Measurements from ENCODE around the gene CPNE4. TPM values are rescaled to one million over a fixed set of nuclear protein-coding genes. Genes with fewer than 3 reads are reported as not detected.

The CPNE4 gene
- total RNA-seq, 3 donors from 2014 or later, result not detected

- DNase-seq (no peak), ATAC-seq (no peak)
- Mint-ChIP-seq H3K36me3 (ENCODE audit: insufficient read depth) (no peaks in the 10 kb centered on the region), H3K4me3 (no peak overlapping the region), H3K27me3 (ENCODE audit: low read depth) (peaks cover 9% of the 10 kb centered on the region), H3K4me1 (ENCODE audit: low read depth) (no peaks in the 10 kb centered on the region), H3K9me3 (no peaks in the 10 kb centered on the region)
Observed at GRCh38 chr3:131586277-131586676, 448.5 kb downstream of the CPNE4 start.

GRCh38 chr3:131582438-131582837, 452.4 kb downstream of the CPNE4 start:
- DNase-seq, result no peak
- Mint-ChIP-seq H3K4me1 (ENCODE audit: low read depth) (no peaks in the 10 kb centered on the region), H3K36me3 (ENCODE audit: insufficient read depth) (no peaks in the 10 kb centered on the region), H3K27me3 (ENCODE audit: low read depth) (peaks cover 7% of the 10 kb centered on the region), H3K9me3 (no peaks in the 10 kb centered on the region), H3K4me3 (no peak overlapping the region)
- no peak for ATAC-seq

- Mint-ChIP-seq H3K36me3 (ENCODE audit: insufficient read depth) (no peaks in the 10 kb centered on the region), H3K27me3 (ENCODE audit: low read depth) (peaks cover 19% of the 10 kb centered on the region), H3K9me3 (no peaks in the 10 kb centered on the region), H3K4me1 (ENCODE audit: low read depth) (no peaks in the 10 kb centered on the region), H3K4me3 (no peak overlapping the region)
- ATAC-seq (no peak), DNase-seq (no peak)
Observed at GRCh38 chr3:131568460-131568859, 466.4 kb downstream of the CPNE4 start.

- Mint-ChIP-seq H3K9me3 (no peaks in the 10 kb centered on the region), H3K27me3 (ENCODE audit: low read depth) (peaks cover 29% of the 10 kb centered on the region), H3K36me3 (ENCODE audit: insufficient read depth) (no peaks in the 10 kb centered on the region), H3K4me3 (no peak overlapping the region), H3K4me1 (ENCODE audit: low read depth) (no peaks in the 10 kb centered on the region)
- ATAC-seq, result no peak
- DNase-seq, result no peak
Observed at GRCh38 chr3:131564812-131565211, 470.0 kb downstream of the CPNE4 start.

- DNase-seq, result no peak
- Mint-ChIP-seq H3K27me3 (ENCODE audit: low read depth) (peaks cover 29% of the 10 kb centered on the region), H3K36me3 (ENCODE audit: insufficient read depth) (no peaks in the 10 kb centered on the region), H3K9me3 (no peaks in the 10 kb centered on the region), H3K4me1 (ENCODE audit: low read depth) (no peaks in the 10 kb centered on the region), H3K4me3 (no peak overlapping the region)
- no peak for ATAC-seq
Observed at GRCh38 chr3:131561511-131561910, 473.3 kb downstream of the CPNE4 start.

GRCh38 chr3:131560795-131561194, 474.0 kb downstream of the CPNE4 start:
- H3K36me3 Mint-ChIP-seq (ENCODE audit: insufficient read depth), result no peaks in the 10 kb centered on the region
- H3K4me1 Mint-ChIP-seq (ENCODE audit: low read depth), result no peaks in the 10 kb centered on the region
- peaks cover 28% of the 10 kb centered on the region for H3K27me3 Mint-ChIP-seq (ENCODE audit: low read depth)
- no peak overlapping the region for H3K4me3 Mint-ChIP-seq
- no peaks in the 10 kb centered on the region for H3K9me3 Mint-ChIP-seq
- no peak for ATAC-seq
- DNase-seq, result no peak

GRCh38 chr3:131555456-131555855, 479.4 kb downstream of the CPNE4 start:
- Mint-ChIP-seq H3K4me3 (no peak overlapping the region), H3K36me3 (ENCODE audit: insufficient read depth) (no peaks in the 10 kb centered on the region), H3K9me3 (no peaks in the 10 kb centered on the region), H3K27me3 (ENCODE audit: low read depth) (no peaks in the 10 kb centered on the region), H3K4me1 (ENCODE audit: low read depth) (no peaks in the 10 kb centered on the region)
- ATAC-seq (no peak), DNase-seq (no peak)

- ATAC-seq (no peak), DNase-seq (no peak)
- Mint-ChIP-seq H3K27me3 (ENCODE audit: low read depth) (peaks cover 2% of the 10 kb centered on the region), H3K36me3 (ENCODE audit: insufficient read depth) (no peaks in the 10 kb centered on the region), H3K9me3 (no peaks in the 10 kb centered on the region), H3K4me1 (ENCODE audit: low read depth) (no peaks in the 10 kb centered on the region), H3K4me3 (no peak overlapping the region)
Observed at GRCh38 chr3:131553495-131554247, 481.1 kb downstream of the CPNE4 start.

- ATAC-seq (no peak), DNase-seq (no peak)
- peaks cover 12% of the 10 kb centered on the region for H3K27me3 Mint-ChIP-seq (ENCODE audit: low read depth)
- H3K4me1 Mint-ChIP-seq (ENCODE audit: low read depth), result no peaks in the 10 kb centered on the region
- no peaks in the 10 kb centered on the region for H3K36me3 Mint-ChIP-seq (ENCODE audit: insufficient read depth)
- no peak overlapping the region for H3K4me3 Mint-ChIP-seq
- H3K9me3 Mint-ChIP-seq, result no peaks in the 10 kb centered on the region
Observed at GRCh38 chr3:131551761-131552160, 483.1 kb downstream of the CPNE4 start.

- H3K4me3 Mint-ChIP-seq, result no peak overlapping the region
- peaks cover 12% of the 10 kb centered on the region for H3K27me3 Mint-ChIP-seq (ENCODE audit: low read depth)
- H3K36me3 Mint-ChIP-seq (ENCODE audit: insufficient read depth), result no peaks in the 10 kb centered on the region
- no peaks in the 10 kb centered on the region for H3K4me1 Mint-ChIP-seq (ENCODE audit: low read depth)
- ATAC-seq (no peak), DNase-seq (no peak)
- H3K9me3 Mint-ChIP-seq, result no peaks in the 10 kb centered on the region
Observed at GRCh38 chr3:131550562-131551465, 484.0 kb downstream of the CPNE4 start.

GRCh38 chr3:131549340-131549739, 485.5 kb downstream of the CPNE4 start:
- ATAC-seq (no peak), DNase-seq (no peak)
- Mint-ChIP-seq H3K4me3 (no peak overlapping the region), H3K36me3 (ENCODE audit: insufficient read depth) (no peaks in the 10 kb centered on the region), H3K27me3 (ENCODE audit: low read depth) (peaks cover 12% of the 10 kb centered on the region), H3K9me3 (no peaks in the 10 kb centered on the region), H3K4me1 (ENCODE audit: low read depth) (no peaks in the 10 kb centered on the region)

GRCh38 chr3:131547585-131547984, 487.2 kb downstream of the CPNE4 start:
- DNase-seq (no peak), ATAC-seq (no peak)
- no peaks in the 10 kb centered on the region for H3K4me1 Mint-ChIP-seq (ENCODE audit: low read depth)
- H3K4me3 Mint-ChIP-seq, result no peak overlapping the region
- H3K27me3 Mint-ChIP-seq (ENCODE audit: low read depth), result peaks cover 12% of the 10 kb centered on the region
- no peaks in the 10 kb centered on the region for H3K36me3 Mint-ChIP-seq (ENCODE audit: insufficient read depth)
- H3K9me3 Mint-ChIP-seq, result no peaks in the 10 kb centered on the region

- DNase-seq, result no peak
- Mint-ChIP-seq H3K4me1 (ENCODE audit: low read depth) (no peaks in the 10 kb centered on the region), H3K9me3 (no peaks in the 10 kb centered on the region), H3K36me3 (ENCODE audit: insufficient read depth) (no peaks in the 10 kb centered on the region), H3K27me3 (ENCODE audit: low read depth) (peaks cover 12% of the 10 kb centered on the region), H3K4me3 (no peak overlapping the region)
- no peak for ATAC-seq
Observed at GRCh38 chr3:131546441-131546840, 488.4 kb downstream of the CPNE4 start.

GRCh38 chr3:131544557-131544956, 490.3 kb downstream of the CPNE4 start:
- DNase-seq (no peak), ATAC-seq (no peak)
- Mint-ChIP-seq H3K27me3 (ENCODE audit: low read depth) (peaks cover 24% of the 10 kb centered on the region), H3K9me3 (no peaks in the 10 kb centered on the region), H3K36me3 (ENCODE audit: insufficient read depth) (no peaks in the 10 kb centered on the region), H3K4me1 (ENCODE audit: low read depth) (no peaks in the 10 kb centered on the region), H3K4me3 (no peak overlapping the region)

GRCh38 chr3:131543714-131544113, 491.1 kb downstream of the CPNE4 start:
- no peak for ATAC-seq
- no peak overlapping the region for H3K4me3 Mint-ChIP-seq
- no peaks in the 10 kb centered on the region for H3K4me1 Mint-ChIP-seq (ENCODE audit: low read depth)
- peaks cover 24% of the 10 kb centered on the region for H3K27me3 Mint-ChIP-seq (ENCODE audit: low read depth)
- H3K36me3 Mint-ChIP-seq (ENCODE audit: insufficient read depth), result no peaks in the 10 kb centered on the region
- DNase-seq, result no peak
- H3K9me3 Mint-ChIP-seq, result peaks cover 1% of the 10 kb centered on the region
